Kidney capillary endothelial cell (primary cell): Measurements from ENCODE around the gene HSF2BP.
"Not testable (repeated sequence)": the region's sequence is repeated elsewhere in the genome, so short reads cannot be mapped to it uniquely, and the experiment has no call there.

Experiments used
- DNase-seq: peaks from one replicate; pipeline ENCODE4 v3.0.0-alpha.2; 2018; ENCODE audit warnings: low spot score

HSF2BP gene

GRCh38 chr21:43659136-43660000 is at the start of gene HSF2BP, which contains the start of gene RRP1B:
TSS of gene HSF2BP (minus strand) at chr21:43659488. CDS start at chr21:43658096, 1,392 bp downstream.
TSS of gene RRP1B (plus strand) at chr21:43659560. CDS start at chr21:43659665, 105 bp downstream.
- DNase-seq: peak; percentile 65

DNA sequence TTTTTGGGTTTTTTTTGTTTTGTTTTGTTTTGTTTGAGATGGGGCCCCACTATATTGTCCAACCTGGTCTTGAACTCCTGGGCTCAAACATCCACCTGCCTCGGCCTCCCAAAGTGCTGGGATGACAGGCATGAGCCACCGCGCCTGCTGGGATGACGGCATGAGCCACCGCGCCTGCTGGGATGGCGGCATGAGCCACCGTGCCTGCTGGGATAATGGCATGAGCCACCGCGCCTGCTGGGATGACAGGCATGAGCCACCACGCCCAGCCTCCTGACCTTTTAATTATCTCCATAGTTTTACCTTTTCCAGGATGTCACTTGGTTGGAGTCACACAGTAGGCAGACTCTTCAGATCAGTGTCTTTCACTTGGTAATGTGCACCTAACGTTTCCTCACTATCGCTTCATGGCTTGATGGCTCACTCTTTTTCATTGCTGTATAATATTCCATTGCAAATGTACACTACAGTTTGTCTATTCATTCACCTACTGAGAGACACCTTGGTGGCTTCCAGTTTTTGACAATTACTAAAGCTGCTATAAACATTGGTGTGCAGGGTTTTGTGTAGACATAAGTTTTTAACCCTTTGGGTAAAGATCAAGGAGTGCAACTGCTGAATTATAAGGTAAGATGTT is 49.6 kb upstream of the HSF2BP start:
- DNase-seq: no peak

DNA sequence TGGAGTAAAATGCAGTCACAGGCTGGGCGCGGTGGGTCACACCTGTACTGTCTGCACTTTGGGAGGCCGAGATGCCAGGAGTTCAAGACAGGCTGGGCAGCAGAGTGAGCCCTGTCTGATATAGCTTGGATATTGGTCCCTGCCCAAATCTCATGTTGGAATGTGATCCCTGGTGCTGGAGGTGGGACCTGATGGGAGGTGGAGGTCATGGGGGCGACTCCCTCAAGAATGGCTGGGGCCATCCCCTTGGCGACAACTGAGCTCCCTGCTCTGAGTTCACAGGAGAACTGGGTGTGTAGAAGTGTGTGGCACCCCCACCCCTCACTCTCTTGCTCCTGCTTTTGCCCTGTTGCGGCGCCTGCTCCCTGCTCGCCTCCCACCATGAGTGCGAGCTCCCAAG is 48.2 kb upstream of the HSF2BP start:
- DNase-seq: no peak

DNA sequence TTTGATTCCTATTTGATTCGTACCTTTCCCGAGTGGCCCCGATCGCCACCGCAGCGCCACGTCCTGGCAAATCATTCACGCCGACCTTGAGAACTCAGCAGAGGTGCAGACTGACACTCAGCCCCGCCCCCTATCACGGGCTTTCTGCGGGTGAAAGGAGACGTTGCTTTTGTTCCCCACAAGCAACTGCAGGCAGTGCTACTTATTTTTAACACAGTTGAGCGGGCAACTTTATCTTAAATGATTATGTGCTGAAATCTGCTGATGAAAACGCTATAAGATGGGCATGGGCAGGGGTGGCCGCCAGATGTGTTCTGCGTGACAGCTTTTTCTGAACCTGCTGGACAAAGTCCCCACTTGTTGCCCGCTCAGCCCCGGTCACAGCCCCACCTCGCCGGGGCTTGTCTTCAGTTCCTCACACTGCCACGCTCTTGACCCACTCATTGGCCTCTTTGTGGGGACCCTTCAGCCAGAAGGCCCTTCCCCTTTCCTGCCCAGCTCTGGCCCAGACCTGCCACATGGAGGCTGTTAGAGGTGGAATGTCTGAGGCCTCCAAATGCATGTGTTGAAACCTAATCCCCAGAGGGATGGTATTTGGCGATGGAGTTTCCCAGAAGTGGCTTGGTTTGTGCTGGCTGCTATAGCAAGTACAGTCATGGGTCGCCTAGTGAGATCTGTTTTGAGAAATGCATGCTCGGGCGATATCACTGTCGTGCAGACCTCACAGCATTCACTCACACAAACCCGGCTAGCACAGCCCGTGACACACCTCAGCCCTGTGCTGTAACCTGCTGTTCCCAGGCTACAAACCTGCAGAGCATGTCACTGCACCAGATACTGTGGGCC is 44.0 kb upstream of the HSF2BP start:
- no peak for DNase-seq

- no peak for DNase-seq
These were observed 43.4 kb upstream of the HSF2BP start for GRCh38 chr21:43702785-43703034.

GRCh38 chr21:43701936-43702784 is 42.9 kb upstream of the HSF2BP start:
- no peak for DNase-seq

GRCh38 chr21:43699933-43700599 is 40.8 kb upstream of the HSF2BP start:
- no peak for DNase-seq

DNA sequence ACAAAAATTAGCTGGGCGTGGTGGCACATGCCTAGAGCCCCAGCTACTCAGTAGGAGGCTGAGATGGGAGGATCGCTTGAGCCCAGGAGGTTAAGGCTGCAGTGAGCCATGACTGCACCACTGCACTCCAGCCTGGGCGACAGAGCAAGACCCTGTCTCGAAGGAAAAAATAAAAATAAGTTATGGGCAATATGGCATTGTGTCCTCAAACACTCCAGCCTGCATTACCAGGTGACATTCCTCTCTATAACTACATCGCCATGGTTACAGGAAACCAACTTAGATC is 40.1 kb upstream of the HSF2BP start:
- DNase-seq: not testable (repeated sequence)

- DNase-seq: no peak
These were observed 38.7 kb upstream of the HSF2BP start for GRCh38 chr21:43697758-43698643.

- DNase-seq: no peak
These were observed 36.9 kb upstream of the HSF2BP start for GRCh38 chr21:43696214-43696613.

DNA sequence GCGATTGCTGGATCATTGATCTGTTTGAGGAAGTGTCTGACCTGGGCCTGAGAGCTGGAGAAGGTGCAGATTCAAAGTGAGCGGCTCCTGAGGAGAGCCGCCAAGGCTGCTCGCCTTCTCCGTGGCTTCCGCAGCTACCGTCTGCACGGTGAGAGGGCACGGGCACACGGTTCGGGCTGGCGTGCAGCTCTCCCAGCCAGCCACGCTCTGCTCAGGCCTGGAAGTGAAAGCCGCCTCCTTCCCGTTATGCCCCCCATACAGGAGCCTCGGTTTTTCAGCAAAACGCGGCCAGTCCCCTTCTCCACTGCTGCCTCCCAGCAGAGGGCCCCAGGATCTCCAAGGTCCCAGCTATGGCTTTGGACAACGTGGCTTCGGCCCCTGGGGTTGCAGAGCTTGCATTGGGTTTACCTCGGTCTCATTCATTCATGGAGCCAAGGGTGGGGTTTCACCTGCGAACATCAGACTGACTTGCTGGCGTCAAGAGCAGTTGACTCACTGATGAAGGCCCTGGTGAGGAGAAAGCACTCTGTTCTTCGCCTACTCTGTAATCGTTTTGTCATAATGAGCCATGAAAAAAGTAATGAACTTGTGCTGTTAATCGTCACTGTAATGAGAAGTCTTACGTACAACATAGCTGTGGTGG is 35.3 kb upstream of the HSF2BP start:
- no peak for DNase-seq

GRCh38 chr21:43693981-43694380 is 34.7 kb upstream of the HSF2BP start:
- no peak for DNase-seq

DNA sequence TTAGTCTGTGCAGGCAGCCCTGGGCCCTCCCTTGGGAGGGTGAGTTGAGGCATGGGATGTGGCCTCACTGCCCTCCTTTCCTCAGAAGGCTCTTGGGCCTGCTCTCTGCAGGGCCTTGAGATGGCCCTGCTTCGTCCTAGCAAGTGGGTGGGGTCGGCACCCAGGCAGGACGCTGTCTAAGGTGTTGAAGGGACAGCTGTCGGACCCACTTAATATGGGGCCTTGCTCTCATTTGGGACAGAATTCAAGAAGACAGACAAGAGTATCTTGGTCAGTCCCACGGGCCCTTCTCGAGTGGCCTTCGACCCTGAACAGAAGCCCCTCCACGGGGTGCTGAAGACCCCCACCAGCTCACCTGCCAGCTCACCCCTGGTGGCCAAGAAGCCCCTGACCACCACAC is 33.7 kb upstream of the HSF2BP start:
- DNase-seq: no peak

- no peak for DNase-seq
These were observed 32.5 kb upstream of the HSF2BP start for GRCh38 chr21:43691801-43692200.

- DNase-seq: no peak
These were observed 32.0 kb upstream of the HSF2BP start for GRCh38 chr21:43691086-43691795.

GRCh38 chr21:43690346-43690745 is 31.1 kb upstream of the HSF2BP start:
- no peak for DNase-seq

- DNase-seq: no peak
These were observed 30.5 kb upstream of the HSF2BP start for GRCh38 chr21:43689556-43690337.

DNA sequence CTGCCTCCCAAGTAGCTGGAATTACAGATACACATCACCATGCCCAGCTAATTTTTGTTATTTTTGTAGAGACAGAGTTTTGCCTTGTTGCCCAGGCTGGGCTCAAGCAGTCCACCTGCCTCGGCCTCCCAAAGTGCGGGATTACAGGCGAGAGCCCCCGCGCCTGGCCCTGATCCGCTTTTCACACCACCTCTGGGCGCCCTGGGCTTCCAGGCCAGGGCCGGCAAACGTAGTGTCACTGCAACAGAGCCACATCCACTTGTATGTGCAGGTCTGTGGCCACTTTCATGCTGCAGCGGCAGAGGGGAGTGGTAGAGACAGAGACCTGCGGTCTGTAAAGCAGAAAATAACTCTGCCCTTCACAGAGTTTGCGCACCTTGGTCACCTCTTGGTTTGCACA is 29.6 kb upstream of the HSF2BP start:
- no peak for DNase-seq
